Measurements from ENCODE around the gene PLA2G4A. TPM values are rescaled to one million over a fixed set of nuclear protein-coding genes. Genes with fewer than 3 reads are reported as not detected.

Gene PLA2G4A
- total RNA-seq, 1 donor from 2014 or later: not detected

DNA sequence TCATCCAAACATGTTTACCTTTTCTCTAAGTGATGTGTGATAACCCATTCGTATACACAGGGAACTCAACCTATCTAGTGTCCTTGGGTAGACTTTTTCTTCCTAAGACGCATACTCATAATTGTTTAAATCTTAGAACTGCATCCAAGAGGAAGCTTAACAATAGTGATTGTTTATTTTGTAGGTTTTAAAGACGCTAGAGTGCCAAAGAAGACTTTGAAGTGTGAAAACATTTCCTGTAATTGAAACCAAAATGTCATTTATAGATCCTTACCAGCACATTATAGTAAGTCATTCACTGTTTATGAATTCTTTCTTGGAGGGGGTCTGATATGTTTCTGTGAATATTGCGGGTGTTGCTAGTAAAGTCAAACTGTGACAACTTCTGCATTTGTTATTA is 25.4 kb downstream of the PLA2G4A start:
- ChIA-PET CTCF (no interaction called here), POLR2A (no interaction called here)
- no peak for ATAC-seq (ENCODE audit: low read depth)
- intact Hi-C loops (cut with micrococcal nuclease): no loop called here
- TF ChIP-seq, protein P1, sequence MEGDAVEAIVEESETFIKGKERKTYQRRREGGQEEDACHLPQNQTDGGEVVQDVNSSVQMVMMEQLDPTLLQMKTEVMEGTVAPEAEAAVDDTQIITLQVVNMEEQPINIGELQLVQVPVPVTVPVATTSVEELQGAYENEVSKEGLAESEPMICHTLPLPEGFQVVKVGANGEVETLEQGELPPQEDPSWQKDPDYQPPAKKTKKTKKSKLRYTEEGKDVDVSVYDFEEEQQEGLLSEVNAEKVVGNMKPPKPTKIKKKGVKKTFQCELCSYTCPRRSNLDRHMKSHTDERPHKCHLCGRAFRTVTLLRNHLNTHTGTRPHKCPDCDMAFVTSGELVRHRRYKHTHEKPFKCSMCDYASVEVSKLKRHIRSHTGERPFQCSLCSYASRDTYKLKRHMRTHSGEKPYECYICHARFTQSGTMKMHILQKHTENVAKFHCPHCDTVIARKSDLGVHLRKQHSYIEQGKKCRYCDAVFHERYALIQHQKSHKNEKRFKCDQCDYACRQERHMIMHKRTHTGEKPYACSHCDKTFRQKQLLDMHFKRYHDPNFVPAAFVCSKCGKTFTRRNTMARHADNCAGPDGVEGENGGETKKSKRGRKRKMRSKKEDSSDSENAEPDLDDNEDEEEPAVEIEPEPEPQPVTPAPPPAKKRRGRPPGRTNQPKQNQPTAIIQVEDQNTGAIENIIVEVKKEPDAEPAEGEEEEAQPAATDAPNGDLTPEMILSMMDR (IDR thresholded peaks at IDR 0.05): no peak
- Mint-ChIP-seq H3K9me3 (no peaks in the 10 kb centered on the region), H3K27ac (no peak overlapping the region), H3K27me3 (no peaks in the 10 kb centered on the region), H3K4me1 (no peaks in the 10 kb centered on the region), H3K4me3 (no peak overlapping the region), H3K36me3 (ENCODE audit: low read depth) (no peaks in the 10 kb centered on the region)
- DNase-seq: no peak

DNA sequence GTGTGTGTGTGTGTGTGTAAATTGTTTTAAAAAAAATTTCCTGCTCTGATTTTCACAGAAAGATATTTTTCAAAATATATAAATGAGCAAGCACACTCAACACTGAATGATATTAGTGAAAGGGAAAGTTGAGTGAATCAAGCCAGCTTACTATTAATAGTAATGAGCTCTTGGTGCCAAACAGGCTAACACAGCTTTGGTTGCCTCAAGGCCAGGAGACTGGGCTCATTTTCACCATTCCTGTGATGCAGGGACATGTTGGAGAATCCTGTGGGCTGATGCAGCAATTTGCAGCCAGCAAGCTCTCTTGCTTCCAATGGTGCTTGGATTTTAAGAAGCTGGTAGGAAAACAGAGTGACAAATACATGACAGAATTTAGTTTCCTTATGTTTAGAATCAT is 30.2 kb downstream of the PLA2G4A start:
- Mint-ChIP-seq H3K27ac (no peak overlapping the region), H3K9me3 (no peaks in the 10 kb centered on the region), H3K4me1 (no peaks in the 10 kb centered on the region), H3K4me3 (no peak overlapping the region), H3K36me3 (ENCODE audit: low read depth) (no peaks in the 10 kb centered on the region), H3K27me3 (no peaks in the 10 kb centered on the region)
- TF ChIP-seq, protein P1 (IDR thresholded peaks at IDR 0.05): no peak
- ChIA-PET CTCF (no interaction called here), POLR2A (no interaction called here)
- no peak for DNase-seq
- intact Hi-C loops (cut with micrococcal nuclease): no loop called here
- ATAC-seq (ENCODE audit: low read depth): no peak

DNA sequence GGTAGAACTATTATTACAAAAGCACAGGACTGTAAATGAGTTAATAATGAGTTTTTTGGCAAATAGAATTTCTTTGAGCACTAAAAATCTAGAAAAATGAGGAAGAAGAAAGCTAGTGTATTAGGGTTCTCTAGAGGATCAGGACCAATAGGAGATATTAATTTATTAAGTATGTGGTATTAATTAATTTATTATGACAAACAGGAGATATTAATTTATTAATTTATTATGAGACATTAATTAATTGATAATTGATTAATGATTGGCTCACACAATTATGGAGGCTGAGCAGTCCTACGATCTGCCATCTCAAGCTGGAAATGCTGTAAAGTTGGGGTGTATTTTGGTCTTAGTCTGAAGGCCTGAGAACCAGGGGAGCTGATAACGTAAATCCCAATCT is 31.2 kb downstream of the PLA2G4A start:
- no peak for DNase-seq
- intact Hi-C loops (cut with micrococcal nuclease): no loop called here
- TF ChIP-seq, protein P1 (IDR thresholded peaks at IDR 0.05): no peak
- ChIA-PET CTCF (no interaction called here), POLR2A (no interaction called here)
- Mint-ChIP-seq H3K36me3 (ENCODE audit: low read depth) (no peaks in the 10 kb centered on the region), H3K4me3 (no peak overlapping the region), H3K27ac (no peak overlapping the region), H3K4me1 (no peaks in the 10 kb centered on the region), H3K27me3 (no peaks in the 10 kb centered on the region), H3K9me3 (no peaks in the 10 kb centered on the region)
- ATAC-seq (ENCODE audit: low read depth): no peak

DNA sequence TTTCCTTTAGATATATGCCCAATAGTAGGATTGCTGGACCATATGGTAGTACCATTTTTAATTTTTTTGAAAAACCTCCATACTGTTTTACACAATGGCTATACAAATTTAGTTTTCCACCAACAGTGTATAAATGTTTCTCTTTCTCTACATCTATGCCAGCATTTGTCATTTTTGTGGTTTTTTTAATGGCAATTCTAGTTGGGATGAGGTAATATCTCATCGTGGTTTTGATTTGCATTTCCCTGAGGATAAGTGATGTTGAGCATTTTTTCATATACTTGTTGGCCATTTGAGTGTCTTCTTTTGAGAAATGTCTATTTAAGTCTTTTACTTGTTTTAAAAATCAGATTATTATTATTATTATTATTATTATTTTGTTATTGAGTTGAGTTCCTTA is 35.5 kb downstream of the PLA2G4A start:
- intact Hi-C loops (cut with micrococcal nuclease): no loop called here
- H3K4me3 Mint-ChIP-seq: no peak overlapping the region
- no peaks in the 10 kb centered on the region for H3K27me3 Mint-ChIP-seq
- no peak for DNase-seq
- TF ChIP-seq, protein P1 (IDR thresholded peaks at IDR 0.05): no peak
- CTCF ChIA-PET: no interaction called here
- POLR2A ChIA-PET: no interaction called here
- H3K36me3 Mint-ChIP-seq (ENCODE audit: low read depth): no peaks in the 10 kb centered on the region
- H3K27ac Mint-ChIP-seq: no peak overlapping the region
- ATAC-seq (ENCODE audit: low read depth): no peak
- no peaks in the 10 kb centered on the region for H3K9me3 Mint-ChIP-seq
- peaks cover 2% of the 10 kb centered on the region for H3K4me1 Mint-ChIP-seq

DNA sequence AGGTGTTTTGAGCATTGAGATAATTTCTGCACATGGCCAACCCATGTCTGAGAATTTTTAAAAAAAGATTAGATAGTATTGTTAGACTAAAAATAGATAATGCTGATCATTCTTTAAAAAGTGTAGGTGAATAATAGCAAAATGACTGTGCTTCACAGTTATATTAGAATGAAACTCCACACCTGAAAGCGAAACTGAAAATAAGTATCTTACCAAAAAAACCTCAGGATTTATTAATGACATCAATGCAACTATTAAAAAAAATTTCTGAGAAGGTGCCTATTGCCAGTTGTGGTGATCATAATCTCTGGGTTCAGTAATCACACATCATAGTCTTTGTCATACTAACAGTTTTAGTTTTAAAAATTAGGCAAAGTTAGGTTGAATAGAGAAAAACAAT is 36.5 kb downstream of the PLA2G4A start:
- H3K4me3 Mint-ChIP-seq: no peak overlapping the region
- ChIA-PET POLR2A (no interaction called here), CTCF (no interaction called here)
- TF ChIP-seq, protein P1 (IDR thresholded peaks at IDR 0.05): no peak
- intact Hi-C loops (cut with micrococcal nuclease): loop anchor here (5.0 kb wide), 1 partner anchor 1982 kb away; no protein-coding TSS in a partner anchor
- H3K27ac Mint-ChIP-seq: no peak overlapping the region
- H3K36me3 Mint-ChIP-seq (ENCODE audit: low read depth): no peaks in the 10 kb centered on the region
- DNase-seq (no peak), ATAC-seq (ENCODE audit: low read depth) (no peak)
- H3K9me3 Mint-ChIP-seq: no peaks in the 10 kb centered on the region
- H3K4me1 Mint-ChIP-seq: peaks cover 2% of the 10 kb centered on the region
- H3K27me3 Mint-ChIP-seq: no peaks in the 10 kb centered on the region

Measured in activated B cell treated with CpG ODN at 0.5 μM for 24 hours (primary cell).